ENCODE measurements around the gene AP1M2. TPM values are rescaled to one million over a fixed set of nuclear protein-coding genes. Genes with fewer than 3 reads are reported as not detected.

Gene AP1M2
- total RNA-seq, 1 experiment from 2014 or later: 126 TPM

GRCh38 chr19:10538204-10538983 is 48.7 kb downstream of the AP1M2 start:
- no peak overlapping the region for H3K4me3 ChIP-seq
- peaks cover 13% of the 10 kb centered on the region; the same call in 1 of the 2 replicates for H3F3A ChIP-seq (ENCODE audit: insufficient read depth, low read depth)
- no peak overlapping the region for H3K4me2 ChIP-seq
- BruUV-seq (replicated peaks): no TSS peak
- no peaks in the 10 kb centered on the region for H3K9me2 ChIP-seq (ENCODE audit: insufficient read depth)
- H3K27me3 ChIP-seq (ENCODE audit: insufficient read depth, low read depth): no peaks in the 10 kb centered on the region
- H3K9me3 ChIP-seq (ENCODE audit: insufficient read depth, low read depth): no peaks in the 10 kb centered on the region
- H3K27ac ChIP-seq: no peak overlapping the region
- DNase-seq: no peak
- no peaks in the 10 kb centered on the region for H3K4me1 ChIP-seq (replicated peaks; ENCODE audit: insufficient read depth)
- intact Hi-C loops (cut with micrococcal nuclease; ENCODE audit: unreplicated experiment): no loop called here
- H2AFZ ChIP-seq: no peak overlapping the region
- no peaks in the 10 kb centered on the region for H4K20me1 ChIP-seq (ENCODE audit: insufficient read depth)
- no peaks in the 10 kb centered on the region for H3K79me2 ChIP-seq (ENCODE audit: low read depth)
- TF ChIP-seq EZH2 (IDR thresholded peaks at IDR 0.05; ENCODE audit: low read depth): no peak
- ChIA-PET POLR2A (ENCODE audit: unreplicated experiment) (interaction anchor here (0.6 kb wide), 2 partner anchors 39 to 542 kb away, joined by 3 to 5 read pairs; no protein-coding TSS in a partner anchor), CTCF (interaction anchor here (0.6 kb wide), 1 partner anchor 301 kb away, joined by 3 read pairs; no protein-coding TSS in a partner anchor)
- H3K36me3 ChIP-seq (ENCODE audit: low read depth): no peaks in the 10 kb centered on the region

- no peaks in the 10 kb centered on the region for H4K20me1 ChIP-seq (ENCODE audit: insufficient read depth)
- ChIA-PET CTCF (interaction anchor here (0.6 kb wide), 1 partner anchor 302 kb away, joined by 3 read pairs; no protein-coding TSS in a partner anchor), POLR2A (ENCODE audit: unreplicated experiment) (interaction anchor here (0.6 to 0.7 kb wide), 3 partner anchors 28 to 542 kb away, joined by 3 to 5 read pairs (median 3); partner anchors contain the start of gene KRI1)
- no peak overlapping the region for H3K4me2 ChIP-seq
- no peaks in the 10 kb centered on the region for H3K36me3 ChIP-seq (ENCODE audit: low read depth)
- H2AFZ ChIP-seq: no peak overlapping the region
- H3K79me2 ChIP-seq (ENCODE audit: low read depth): no peaks in the 10 kb centered on the region
- no peaks in the 10 kb centered on the region for H3K9me3 ChIP-seq (ENCODE audit: insufficient read depth, low read depth)
- no peak overlapping the region for H3K4me3 ChIP-seq
- no peaks in the 10 kb centered on the region for H3K4me1 ChIP-seq (replicated peaks; ENCODE audit: insufficient read depth)
- intact Hi-C loops (cut with micrococcal nuclease; ENCODE audit: unreplicated experiment): no loop called here
- no peaks in the 10 kb centered on the region for H3K9me2 ChIP-seq (ENCODE audit: insufficient read depth)
- no peaks in the 10 kb centered on the region for H3K27me3 ChIP-seq (ENCODE audit: insufficient read depth, low read depth)
- H3F3A ChIP-seq (ENCODE audit: insufficient read depth, low read depth): peaks cover 13% of the 10 kb centered on the region; the same call in 1 of the 2 replicates
- DNase-seq: no peak
- BruUV-seq (replicated peaks): no TSS peak
- no peak overlapping the region for H3K27ac ChIP-seq
- TF ChIP-seq CTCF (conservative IDR thresholded peaks at IDR 0.05) (no peak), EZH2 (IDR thresholded peaks at IDR 0.05; ENCODE audit: low read depth) (no peak)
Observed at GRCh38 chr19:10537668-10538067, 49.4 kb downstream of the AP1M2 start.

GRCh38 chr19:10535613-10536012 is 51.5 kb downstream of the AP1M2 start:
- intact Hi-C loops (cut with micrococcal nuclease; ENCODE audit: unreplicated experiment): no loop called here
- no peak for TF ChIP-seq EZH2 (IDR thresholded peaks at IDR 0.05; ENCODE audit: low read depth)
- TF ChIP-seq CTCF (conservative IDR thresholded peaks at IDR 0.05): no peak
- no peaks in the 10 kb centered on the region for H3K36me3 ChIP-seq (ENCODE audit: low read depth)
- no peaks in the 10 kb centered on the region for H3K4me1 ChIP-seq (replicated peaks; ENCODE audit: insufficient read depth)
- DNase-seq: no peak
- H4K20me1 ChIP-seq (ENCODE audit: insufficient read depth): no peaks in the 10 kb centered on the region
- H2AFZ ChIP-seq: no peak overlapping the region
- no peaks in the 10 kb centered on the region for H3K79me2 ChIP-seq (ENCODE audit: low read depth)
- H3F3A ChIP-seq (ENCODE audit: insufficient read depth, low read depth): peaks cover 13% of the 10 kb centered on the region; the same call in 1 of the 2 replicates
- CTCF ChIA-PET: no interaction called here
- POLR2A ChIA-PET (ENCODE audit: unreplicated experiment): no interaction called here
- H3K27ac ChIP-seq: no peak overlapping the region
- H3K4me2 ChIP-seq: no peak overlapping the region
- BruUV-seq (replicated peaks): no TSS peak
- H3K27me3 ChIP-seq (ENCODE audit: insufficient read depth, low read depth): no peaks in the 10 kb centered on the region
- no peaks in the 10 kb centered on the region for H3K9me2 ChIP-seq (ENCODE audit: insufficient read depth)
- H3K4me3 ChIP-seq: no peak overlapping the region
- no peaks in the 10 kb centered on the region for H3K9me3 ChIP-seq (ENCODE audit: insufficient read depth, low read depth)

All from PC-9 (cell line).